ENCODE measurements around the gene C1orf198. TPM values are rescaled to one million over a fixed set of nuclear protein-coding genes. Genes with fewer than 3 reads are reported as not detected.
"Not testable (repeated sequence)": the region's sequence is repeated elsewhere in the genome, so short reads cannot be mapped to it uniquely, and the experiment has no call there.

Gene C1orf198
- polyA plus RNA-seq, 1 donor (not counting 4 experiments of a cell fraction or from before 2014, with no cell fraction given): 6.8 TPM

DNA sequence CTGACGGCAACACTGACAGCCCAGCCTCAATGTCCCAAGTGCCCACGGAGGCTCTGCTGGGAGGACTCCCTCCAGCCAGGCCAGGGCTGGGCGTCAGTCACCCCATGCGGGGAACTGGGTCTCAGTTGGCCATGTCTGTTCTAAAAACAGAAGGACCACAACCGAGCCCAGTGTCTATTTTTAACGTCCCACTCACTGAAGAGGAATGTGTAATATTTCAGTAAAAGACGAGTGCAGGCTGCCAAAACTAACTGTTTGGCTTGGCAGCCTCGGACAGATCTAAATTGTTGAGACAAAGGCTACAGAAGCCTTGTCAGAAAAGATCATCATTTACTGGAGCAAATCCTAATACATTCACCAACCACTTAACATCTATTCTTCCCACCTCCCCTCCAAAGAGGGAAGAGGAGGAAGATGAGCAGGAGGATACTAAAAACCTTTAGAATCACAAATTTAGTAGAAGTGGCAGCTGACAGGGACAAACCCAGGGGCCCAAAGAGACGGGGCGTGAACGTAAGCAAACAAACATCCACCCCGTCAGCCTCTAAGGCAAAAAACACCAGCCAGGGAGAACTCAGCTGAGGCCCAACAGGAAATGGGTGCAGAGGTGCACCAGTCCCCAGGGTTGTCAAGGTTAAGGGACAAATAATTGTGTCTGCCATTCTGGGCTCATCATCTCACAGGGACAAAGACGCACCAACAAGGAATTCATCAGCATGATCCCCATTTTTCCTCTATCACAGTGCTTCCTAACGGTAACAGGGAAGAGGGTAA is 18.7 kb downstream of the C1orf198 start:
- H3K79me2 ChIP-seq (ENCODE audit: control insufficient read depth, insufficient read depth, low read length): no peaks in the 10 kb centered on the region
- H3K9me1 ChIP-seq (ENCODE audit: control insufficient read depth, extremely low read depth, insufficient read depth, low read length): no peaks in the 10 kb centered on the region
- H3K4me2 ChIP-seq (ENCODE audit: control insufficient read depth, extremely low read depth, insufficient read depth, low read depth, low read length): no peak overlapping the region
- H3K36me3 ChIP-seq (ENCODE audit: control insufficient read depth in 2 of 2, extremely low read depth in 1 of 2, insufficient read depth in 2 of 2, low read length in 2 of 2): no peaks in the 10 kb centered on the region
- H2AFZ ChIP-seq (ENCODE audit: control insufficient read depth, low read length): no peak overlapping the region
- no peak overlapping the region for H3K27ac ChIP-seq (ENCODE audit: control insufficient read depth, insufficient read depth, low read length)
- TF ChIP-seq, protein P1, sequence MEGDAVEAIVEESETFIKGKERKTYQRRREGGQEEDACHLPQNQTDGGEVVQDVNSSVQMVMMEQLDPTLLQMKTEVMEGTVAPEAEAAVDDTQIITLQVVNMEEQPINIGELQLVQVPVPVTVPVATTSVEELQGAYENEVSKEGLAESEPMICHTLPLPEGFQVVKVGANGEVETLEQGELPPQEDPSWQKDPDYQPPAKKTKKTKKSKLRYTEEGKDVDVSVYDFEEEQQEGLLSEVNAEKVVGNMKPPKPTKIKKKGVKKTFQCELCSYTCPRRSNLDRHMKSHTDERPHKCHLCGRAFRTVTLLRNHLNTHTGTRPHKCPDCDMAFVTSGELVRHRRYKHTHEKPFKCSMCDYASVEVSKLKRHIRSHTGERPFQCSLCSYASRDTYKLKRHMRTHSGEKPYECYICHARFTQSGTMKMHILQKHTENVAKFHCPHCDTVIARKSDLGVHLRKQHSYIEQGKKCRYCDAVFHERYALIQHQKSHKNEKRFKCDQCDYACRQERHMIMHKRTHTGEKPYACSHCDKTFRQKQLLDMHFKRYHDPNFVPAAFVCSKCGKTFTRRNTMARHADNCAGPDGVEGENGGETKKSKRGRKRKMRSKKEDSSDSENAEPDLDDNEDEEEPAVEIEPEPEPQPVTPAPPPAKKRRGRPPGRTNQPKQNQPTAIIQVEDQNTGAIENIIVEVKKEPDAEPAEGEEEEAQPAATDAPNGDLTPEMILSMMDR (optimal IDR thresholded peaks at IDR 0.05 in 1 of 3, IDR thresholded peaks at IDR 0.05 in 1 of 3, conservative IDR thresholded peaks at IDR 0.05 in 1 of 3; ENCODE audit: extremely low read depth in 1 of 3, insufficient read depth in 2 of 3, low read length in 3 of 3): no peak
- TF ChIP-seq EZH2 (IDR thresholded peaks at IDR 0.05; ENCODE audit: low read length): no peak
- no peak overlapping the region for H3K4me3 ChIP-seq (ENCODE audit: control insufficient read depth in 2 of 3, extremely low read depth in 1 of 3, insufficient read depth in 2 of 3, low read depth in 1 of 3, low read length in 3 of 3)
- H3K27me3 ChIP-seq (ENCODE audit: control insufficient read depth, extremely low read depth, insufficient read depth, low read length): no peaks in the 10 kb centered on the region
- FAIRE-seq (no peak), DNase-seq (ENCODE audit: low read depth, low spot score) (no peak)
- H3K9ac ChIP-seq (ENCODE audit: control insufficient read depth, extremely low read depth, insufficient read depth, low read length): no peak overlapping the region
- H3K4me1 ChIP-seq (ENCODE audit: control insufficient read depth, extremely low read depth, insufficient read depth, low read length): peaks cover 5% of the 10 kb centered on the region
- no peaks in the 10 kb centered on the region for H4K20me1 ChIP-seq (ENCODE audit: control insufficient read depth, extremely low read depth, insufficient read depth, low read length)
- H3K9me3 ChIP-seq (ENCODE audit: control insufficient read depth, low read depth, low read length): no peaks in the 10 kb centered on the region
- dilution Hi-C loops (cut with MboI; ENCODE audit: extremely low pct_ligation_motif_present, low sequenced_read_pairs): no loop called here

DNA sequence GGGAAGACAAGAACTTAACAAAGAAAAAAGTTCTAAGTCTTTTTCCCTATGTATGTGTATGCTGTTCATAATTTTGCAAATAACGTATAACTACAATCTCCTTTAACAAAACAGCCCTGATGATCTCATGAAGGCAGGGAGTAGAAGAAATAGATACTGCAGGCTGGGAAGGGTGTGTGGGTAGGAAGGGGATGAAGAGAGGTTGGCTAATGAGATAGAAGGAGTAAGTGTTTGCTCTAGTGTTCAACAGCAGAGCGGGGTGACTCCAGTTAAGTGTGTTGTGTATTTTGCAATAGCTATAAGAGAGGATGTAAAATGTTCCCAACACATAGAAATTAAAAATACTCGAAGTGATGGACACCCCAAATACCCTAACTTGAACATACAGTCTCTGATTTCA is 20.1 kb downstream of the C1orf198 start:
- H3K27ac ChIP-seq (ENCODE audit: control insufficient read depth, insufficient read depth, low read length): no peak overlapping the region
- dilution Hi-C loops (cut with MboI; ENCODE audit: extremely low pct_ligation_motif_present, low sequenced_read_pairs): no loop called here
- no peak for FAIRE-seq

DNA sequence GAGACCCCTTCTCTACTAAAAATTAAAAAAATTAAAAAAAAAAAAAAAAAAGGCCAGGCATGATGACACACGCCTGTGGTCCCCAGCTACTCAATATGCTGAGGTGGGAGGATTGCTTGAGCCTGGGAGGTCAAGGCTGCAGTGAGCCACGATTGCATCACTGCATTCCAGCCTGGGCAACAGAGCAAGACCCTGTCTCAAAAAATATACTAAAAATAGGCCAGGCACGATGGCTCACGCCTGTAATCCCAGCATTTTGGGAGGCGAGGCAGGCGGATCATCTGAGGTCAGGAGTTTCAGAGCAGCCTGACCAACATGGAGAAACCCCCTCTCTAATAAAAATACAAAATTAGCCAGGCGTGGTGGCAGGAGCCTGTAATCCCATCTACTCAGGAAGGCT is 23.1 kb downstream of the C1orf198 start:
- H3K79me2 ChIP-seq (ENCODE audit: control insufficient read depth, insufficient read depth, low read length); H3K4me3 ChIP-seq (ENCODE audit: control insufficient read depth in 2 of 3, extremely low read depth in 1 of 3, insufficient read depth in 2 of 3, low read depth in 1 of 3, low read length in 3 of 3); H3K36me3 ChIP-seq (ENCODE audit: control insufficient read depth in 2 of 2, extremely low read depth in 1 of 2, insufficient read depth in 2 of 2, low read length in 2 of 2); H3K9ac ChIP-seq (ENCODE audit: control insufficient read depth, extremely low read depth, insufficient read depth, low read length); H4K20me1 ChIP-seq (ENCODE audit: control insufficient read depth, extremely low read depth, insufficient read depth, low read length); dilution Hi-C loops (cut with MboI; ENCODE audit: extremely low pct_ligation_motif_present, low sequenced_read_pairs); H2AFZ ChIP-seq (ENCODE audit: control insufficient read depth, low read length); H3K27ac ChIP-seq (ENCODE audit: control insufficient read depth, insufficient read depth, low read length); H3K9me3 ChIP-seq (ENCODE audit: control insufficient read depth, low read depth, low read length); H3K9me1 ChIP-seq (ENCODE audit: control insufficient read depth, extremely low read depth, insufficient read depth, low read length); FAIRE-seq; H3K27me3 ChIP-seq (ENCODE audit: control insufficient read depth, extremely low read depth, insufficient read depth, low read length); DNase-seq (ENCODE audit: low read depth, low spot score); H3K4me1 ChIP-seq (ENCODE audit: control insufficient read depth, extremely low read depth, insufficient read depth, low read length); H3K4me2 ChIP-seq (ENCODE audit: control insufficient read depth, extremely low read depth, insufficient read depth, low read depth, low read length): not testable (repeated sequence)

More for the DNA sequence above, 20.1 kb downstream of the C1orf198 start:
- Histone ChIP-seq H3K27me3 (ENCODE audit: control insufficient read depth, extremely low read depth, insufficient read depth, low read length) (no peaks in the 10 kb centered on the region), H3K9ac (ENCODE audit: control insufficient read depth, extremely low read depth, insufficient read depth, low read length) (no peak overlapping the region), H3K4me2 (ENCODE audit: control insufficient read depth, extremely low read depth, insufficient read depth, low read depth, low read length) (no peak overlapping the region), H3K4me3 (ENCODE audit: control insufficient read depth in 2 of 3, extremely low read depth in 1 of 3, insufficient read depth in 2 of 3, low read depth in 1 of 3, low read length in 3 of 3) (no peak overlapping the region), H3K4me1 (ENCODE audit: control insufficient read depth, extremely low read depth, insufficient read depth, low read length) (peaks cover 5% of the 10 kb centered on the region), H2AFZ (ENCODE audit: control insufficient read depth, low read length) (no peak overlapping the region), H3K9me1 (ENCODE audit: control insufficient read depth, extremely low read depth, insufficient read depth, low read length) (no peaks in the 10 kb centered on the region), H3K9me3 (ENCODE audit: control insufficient read depth, low read depth, low read length) (no peaks in the 10 kb centered on the region), H4K20me1 (ENCODE audit: control insufficient read depth, extremely low read depth, insufficient read depth, low read length) (no peaks in the 10 kb centered on the region), H3K79me2 (ENCODE audit: control insufficient read depth, insufficient read depth, low read length) (no peaks in the 10 kb centered on the region), H3K36me3 (ENCODE audit: control insufficient read depth in 2 of 2, extremely low read depth in 1 of 2, insufficient read depth in 2 of 2, low read length in 2 of 2) (peaks cover 0 to under 1% of the 10 kb centered on the region in 2 experiments)
- TF ChIP-seq EZH2 (IDR thresholded peaks at IDR 0.05; ENCODE audit: low read length): no peak
- TF ChIP-seq, protein P1 (optimal IDR thresholded peaks at IDR 0.05 in 1 of 3, IDR thresholded peaks at IDR 0.05 in 1 of 3, conservative IDR thresholded peaks at IDR 0.05 in 1 of 3; ENCODE audit: extremely low read depth in 1 of 3, insufficient read depth in 2 of 3, low read length in 3 of 3): no peak
- DNase-seq (ENCODE audit: low read depth, low spot score): no peak

Measured in keratinocyte (primary cell).